ENCODE results near the gene UNC13B. TPM values are rescaled to one million over a fixed set of nuclear protein-coding genes. Genes with fewer than 3 reads are reported as not detected.
"Not testable (repeated sequence)": the region's sequence is repeated elsewhere in the genome, so short reads cannot be mapped to it uniquely, and the experiment has no call there.

The UNC13B gene
- total RNA-seq, 4 donors from 2014 or later = 19.1 to 46.9 (median 35.1) TPM

GRCh38 chr9:35163413-35163812 lies 1.6 kb downstream of the UNC13B start:
- H3K4me1 ChIP-seq = peaks cover 10% of the 10 kb centered on the region in 2 donors
- no peak for DNase-seq
- H3K9me3 ChIP-seq = no peaks in the 10 kb centered on the region
- 81 to 83% methylated on average over 3 of the region's 3 CpGs for WGBS, 2 donors
- H3K4me3 ChIP-seq (replicated peaks in 1 of 3) = no peak overlapping the region
- H3K27ac ChIP-seq = no peak overlapping the region
- H3K36me3 ChIP-seq = no peaks in the 10 kb centered on the region
- TF ChIP-seq CTCF (IDR thresholded peaks at IDR 0.05) (no peak), POLR2A (IDR thresholded peaks at IDR 0.05) (no peak)
- no peaks in the 10 kb centered on the region for H3K27me3 ChIP-seq
- intact Hi-C loops (cut with DNase I) = no loop called here

GRCh38 chr9:35164711-35165110 lies 2.9 kb downstream of the UNC13B start:
- WGBS, 2 donors = 79 to 89% methylated on average over 3 of the region's 3 CpGs
- Histone ChIP-seq H3K9me3 (no peaks in the 10 kb centered on the region), H3K36me3 (no peaks in the 10 kb centered on the region), H3K27ac (no peak overlapping the region), H3K4me3 (replicated peaks in 1 of 3) (no peak overlapping the region), H3K27me3 (no peaks in the 10 kb centered on the region), H3K4me1 (peaks cover 10% of the 10 kb centered on the region in 2 donors)
- DNase-seq = no peak
- intact Hi-C loops (cut with DNase I) = no loop called here
- TF ChIP-seq POLR2A (IDR thresholded peaks at IDR 0.05) (no peak), CTCF (IDR thresholded peaks at IDR 0.05) (no peak)

GRCh38 chr9:35167429-35167828 lies 5.6 kb downstream of the UNC13B start:
- intact Hi-C loops (cut with DNase I) = not testable (repeated sequence)

GRCh38 chr9:35168963-35169362 lies 7.2 kb downstream of the UNC13B start:
- no peaks in the 10 kb centered on the region for H3K4me1 ChIP-seq
- no peak for DNase-seq
- H3K4me3 ChIP-seq (replicated peaks in 1 of 3) = no peak overlapping the region
- TF ChIP-seq CTCF (IDR thresholded peaks at IDR 0.05) = no peak
- no peak for TF ChIP-seq POLR2A (IDR thresholded peaks at IDR 0.05)
- intact Hi-C loops (cut with DNase I) = no loop called here
- H3K27me3 ChIP-seq = no peaks in the 10 kb centered on the region
- no peaks in the 10 kb centered on the region for H3K9me3 ChIP-seq
- WGBS, 2 donors = 89 to 91% methylated on average over 6 of the region's 6 CpGs
- no peak overlapping the region for H3K27ac ChIP-seq
- H3K36me3 ChIP-seq = no peaks in the 10 kb centered on the region

More at GRCh38 chr9:35167429-35167828, 5.6 kb downstream of the UNC13B start:
- H3K4me1 ChIP-seq = peaks cover 9 to 10% of the 10 kb centered on the region in 2 donors
- H3K9me3 ChIP-seq; H3K4me3 ChIP-seq (replicated peaks in 1 of 3); DNase-seq; H3K27ac ChIP-seq; H3K36me3 ChIP-seq; H3K27me3 ChIP-seq: not testable (repeated sequence)
- 94 to 100% methylated on average over 1 of the region's 1 CpG for WGBS, 2 donors

- Histone ChIP-seq H3K27ac (no peak overlapping the region), H3K4me3 (replicated peaks in 1 of 3) (no peak overlapping the region), H3K9me3 (no peaks in the 10 kb centered on the region), H3K36me3 (no peaks in the 10 kb centered on the region), H3K27me3 (no peaks in the 10 kb centered on the region), H3K4me1 (no peaks in the 10 kb centered on the region)
- intact Hi-C loops (cut with DNase I) = no loop called here
- WGBS, 2 donors = 69 to 72% methylated on average over 2 of the region's 2 CpGs
- TF ChIP-seq POLR2A (IDR thresholded peaks at IDR 0.05) = no peak
- no peak for TF ChIP-seq CTCF (IDR thresholded peaks at IDR 0.05)
- no peak for DNase-seq
Measured at GRCh38 chr9:35172878-35173277, 11.1 kb downstream of the UNC13B start.

GRCh38 chr9:35177520-35177919 lies 15.7 kb downstream of the UNC13B start:
- TF ChIP-seq CTCF (IDR thresholded peaks at IDR 0.05) = no peak
- TF ChIP-seq POLR2A (IDR thresholded peaks at IDR 0.05) = no peak
- no peak for DNase-seq
- intact Hi-C loops (cut with DNase I) = no loop called here
- no peak overlapping the region for H3K27ac ChIP-seq
- H3K27me3 ChIP-seq = no peaks in the 10 kb centered on the region
- H3K36me3 ChIP-seq = no peaks in the 10 kb centered on the region
- peaks cover 0 to 6% of the 10 kb centered on the region in 2 donors for H3K4me1 ChIP-seq
- no peak overlapping the region for H3K4me3 ChIP-seq (replicated peaks in 1 of 3)
- no peaks in the 10 kb centered on the region for H3K9me3 ChIP-seq
